NCI-H2196 (cell line): Measurements from ENCODE around the gene NEDD9.

Experiments
- DNase-seq: peaks from one replicate; lab custom pipeline; 2025; ENCODE audit not compliant: unreplicated experiment; lab: John Stamatoyannopoulos, UW

Gene NEDD9

DNA sequence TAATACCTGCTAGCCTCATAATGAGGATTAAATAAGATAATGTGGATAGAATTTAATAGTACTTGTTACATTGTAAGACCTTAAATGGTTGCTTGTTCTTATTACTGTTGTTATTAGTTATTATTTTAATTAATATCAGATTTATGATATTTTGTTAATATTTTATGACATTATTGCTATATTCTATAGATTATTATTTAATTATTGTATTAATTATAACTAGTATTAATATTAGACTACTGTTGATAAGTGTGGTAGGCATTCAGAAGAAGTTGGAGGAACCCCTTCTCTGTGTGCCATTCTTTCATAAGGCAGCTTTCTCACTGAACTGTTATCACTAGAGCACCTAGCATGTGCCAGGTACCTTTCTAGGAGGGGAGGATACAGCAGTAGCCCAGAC, 2.6 kb upstream of the NEDD9 start:
- no peak for DNase-seq

- no peak for DNase-seq
These were observed 1.5 kb upstream of the NEDD9 start for GRCh38 chr6:11233673-11234573.

DNA sequence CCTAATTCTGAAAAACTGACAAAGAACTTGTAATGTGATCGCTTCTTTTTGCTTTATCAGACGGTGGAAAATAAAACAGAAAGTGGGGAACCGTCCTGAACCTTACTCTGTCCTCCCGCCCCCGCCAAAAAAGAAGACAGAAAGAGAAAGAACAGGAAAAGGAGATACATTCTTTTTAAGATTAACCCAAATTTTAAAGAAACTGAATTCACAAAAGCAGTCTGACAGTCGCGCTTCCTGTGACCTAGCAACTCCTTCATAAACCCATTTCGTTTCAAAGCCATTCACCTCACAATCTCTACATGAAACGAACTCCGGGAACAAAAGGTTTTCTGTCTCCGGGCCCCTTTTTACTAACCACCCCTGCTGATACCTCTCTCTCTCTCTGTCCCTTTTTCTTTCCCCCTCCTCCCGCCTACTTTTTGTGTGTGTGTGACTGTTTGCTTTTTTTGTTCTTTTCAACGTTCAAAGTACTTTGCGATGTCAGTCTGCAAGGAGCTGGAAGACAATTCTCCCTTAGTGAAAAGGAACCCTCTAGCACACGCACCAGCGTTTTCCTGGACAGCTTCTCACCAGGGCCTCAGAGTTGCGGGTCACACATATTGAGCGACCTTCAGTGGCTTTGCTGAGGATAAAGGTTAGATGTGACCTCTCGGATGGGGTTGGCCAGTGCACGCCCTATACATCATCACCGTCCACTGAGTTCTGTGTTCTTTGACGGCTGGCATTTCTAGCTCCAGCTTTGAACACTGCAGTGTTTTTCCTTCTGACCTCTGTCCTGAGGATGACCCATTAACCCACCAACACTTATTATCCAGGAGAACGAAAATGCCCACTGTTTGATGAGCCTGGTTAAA, 530 bp upstream of the NEDD9 start:
- no peak for DNase-seq

DNA sequence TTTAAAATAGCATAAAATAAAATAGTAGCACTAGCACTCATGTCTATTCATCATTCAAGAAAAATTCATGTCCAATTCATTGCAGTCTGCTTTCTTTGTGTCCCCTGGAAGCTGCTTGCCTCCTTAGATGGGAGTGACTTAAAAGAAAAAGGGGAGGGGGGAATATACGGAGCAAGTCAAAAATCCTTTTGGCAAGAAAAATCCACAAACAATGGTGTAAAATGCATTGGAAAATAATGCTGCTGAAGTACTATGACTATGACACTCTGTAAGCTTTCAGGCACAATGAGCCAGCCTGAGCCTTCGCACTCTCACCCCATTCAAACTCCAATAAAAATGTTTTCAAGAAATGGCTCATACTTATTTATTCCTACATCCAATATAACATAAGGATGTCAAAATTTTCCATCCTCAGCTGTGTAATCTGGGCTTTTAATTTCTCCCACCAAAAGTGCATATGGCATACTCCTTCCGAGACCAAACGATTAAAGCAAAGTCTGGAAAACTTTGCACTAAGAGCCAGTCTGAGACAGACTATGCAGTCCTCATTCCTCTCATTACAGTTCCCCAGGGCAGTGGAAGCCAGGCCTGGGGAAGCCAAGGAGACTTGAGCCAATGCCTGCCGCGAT, 790 bp downstream of the NEDD9 start:
- no peak for DNase-seq

DNA sequence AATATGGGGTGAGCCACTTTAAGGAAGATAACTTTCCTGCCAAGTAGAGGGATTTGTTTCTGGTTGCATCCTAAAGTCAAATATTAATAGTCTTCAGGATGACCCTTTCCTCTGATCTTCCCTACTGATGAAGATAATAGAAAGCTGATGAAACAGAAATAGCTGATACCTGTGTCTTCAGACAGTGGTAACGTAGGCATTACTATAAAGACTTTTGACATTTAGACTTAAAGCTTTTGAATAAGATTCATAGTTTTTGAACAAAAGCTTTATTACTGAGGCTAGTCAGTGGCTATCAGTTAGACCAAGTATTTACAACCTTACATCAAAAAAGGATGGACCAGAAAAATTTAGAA, 1.4 kb downstream of the NEDD9 start:
- DNase-seq, result no peak

DNA sequence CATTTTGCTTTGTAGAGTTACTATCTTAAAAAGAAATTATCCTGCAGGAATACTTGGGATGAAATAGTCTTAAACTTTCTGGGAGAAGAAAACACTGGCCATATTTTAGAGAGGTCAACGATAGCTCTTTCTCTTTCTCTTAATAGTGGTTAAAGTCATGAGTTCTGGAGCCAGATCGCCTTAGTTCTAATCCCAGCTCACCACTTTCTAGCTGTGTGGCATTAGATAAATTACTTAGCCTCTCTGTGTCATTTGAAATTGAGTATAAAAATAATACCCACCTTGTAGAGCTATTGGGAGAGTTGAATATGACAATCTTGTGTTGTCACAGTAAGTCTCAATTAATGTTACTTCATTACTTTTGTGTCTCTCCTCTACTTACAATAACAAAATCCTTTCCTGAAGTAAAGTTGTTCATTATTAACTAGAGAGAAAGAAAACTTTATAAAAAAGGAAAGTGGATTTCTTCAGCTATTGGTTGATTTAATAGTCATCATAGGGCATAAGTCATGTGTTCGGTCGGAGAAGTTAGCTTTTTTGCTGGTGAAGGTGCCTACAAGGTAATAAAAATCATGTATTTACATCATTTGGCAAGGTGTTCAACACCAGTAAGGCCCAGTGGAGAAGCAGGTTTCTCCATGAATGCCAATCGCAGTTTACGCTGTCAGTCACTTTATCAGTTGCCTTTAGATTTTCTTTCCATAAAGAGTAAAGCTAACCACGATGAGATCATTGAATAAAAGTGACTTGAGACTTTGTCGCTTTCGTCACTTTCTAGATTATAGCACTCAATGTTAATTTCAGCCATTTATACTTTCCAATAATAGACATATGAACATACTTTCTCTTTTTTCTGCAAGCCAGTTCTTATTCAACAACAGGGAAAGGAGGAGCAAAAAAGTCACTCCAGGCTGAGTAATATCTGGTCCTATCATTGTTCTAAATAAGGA, 2.0 kb downstream of the NEDD9 start:
- DNase-seq, result no peak

- DNase-seq, result no peak
These were observed 2.8 kb downstream of the NEDD9 start for GRCh38 chr6:11229655-11230046.

- no peak for DNase-seq
These were observed 3.4 kb downstream of the NEDD9 start for GRCh38 chr6:11228935-11229654.

DNA sequence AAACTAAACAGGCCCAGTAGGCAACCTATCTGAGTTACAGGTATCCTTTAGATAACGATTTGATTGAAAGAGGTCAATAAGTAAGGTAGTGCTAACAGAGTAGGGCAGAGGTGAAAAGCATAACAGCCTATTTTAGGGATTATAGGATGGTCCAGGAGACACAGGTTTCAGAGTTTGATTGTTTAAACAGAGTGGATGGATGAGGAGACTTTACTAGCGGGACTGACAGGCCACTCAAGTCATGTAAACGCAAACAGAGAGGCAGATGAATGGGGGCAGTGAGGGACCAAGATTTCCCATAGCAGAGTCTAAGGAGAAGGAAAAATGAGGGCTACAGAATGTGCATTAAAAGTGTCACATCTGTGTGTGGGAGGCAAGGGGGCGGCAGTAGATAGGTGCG, 4.8 kb downstream of the NEDD9 start:
- no peak for DNase-seq

GRCh38 chr6:11226005-11226404, 6.5 kb downstream of the NEDD9 start:
- no peak for DNase-seq

DNA sequence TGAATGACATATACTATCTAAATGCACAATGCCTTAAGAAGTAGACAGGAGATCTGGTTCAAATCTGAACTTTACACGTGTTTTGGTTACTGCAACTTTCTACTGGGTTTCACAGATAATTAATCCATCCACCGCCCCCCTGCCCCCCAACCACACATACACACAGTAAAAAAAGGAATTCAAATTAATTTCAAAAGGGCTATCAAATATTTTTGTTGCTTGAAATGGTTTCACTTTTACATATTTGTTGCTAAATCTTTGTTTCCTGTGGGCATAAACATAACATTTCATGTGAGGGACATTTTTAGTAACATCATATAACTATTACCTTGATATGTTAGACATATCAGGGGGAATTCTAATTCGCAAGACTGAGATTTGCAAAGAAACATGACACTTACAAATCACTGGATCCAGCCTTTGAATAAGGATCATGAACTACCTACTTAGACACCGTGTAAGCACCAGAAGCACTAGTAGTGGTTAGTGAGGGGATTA, 7.5 kb downstream of the NEDD9 start:
- no peak for DNase-seq

DNA sequence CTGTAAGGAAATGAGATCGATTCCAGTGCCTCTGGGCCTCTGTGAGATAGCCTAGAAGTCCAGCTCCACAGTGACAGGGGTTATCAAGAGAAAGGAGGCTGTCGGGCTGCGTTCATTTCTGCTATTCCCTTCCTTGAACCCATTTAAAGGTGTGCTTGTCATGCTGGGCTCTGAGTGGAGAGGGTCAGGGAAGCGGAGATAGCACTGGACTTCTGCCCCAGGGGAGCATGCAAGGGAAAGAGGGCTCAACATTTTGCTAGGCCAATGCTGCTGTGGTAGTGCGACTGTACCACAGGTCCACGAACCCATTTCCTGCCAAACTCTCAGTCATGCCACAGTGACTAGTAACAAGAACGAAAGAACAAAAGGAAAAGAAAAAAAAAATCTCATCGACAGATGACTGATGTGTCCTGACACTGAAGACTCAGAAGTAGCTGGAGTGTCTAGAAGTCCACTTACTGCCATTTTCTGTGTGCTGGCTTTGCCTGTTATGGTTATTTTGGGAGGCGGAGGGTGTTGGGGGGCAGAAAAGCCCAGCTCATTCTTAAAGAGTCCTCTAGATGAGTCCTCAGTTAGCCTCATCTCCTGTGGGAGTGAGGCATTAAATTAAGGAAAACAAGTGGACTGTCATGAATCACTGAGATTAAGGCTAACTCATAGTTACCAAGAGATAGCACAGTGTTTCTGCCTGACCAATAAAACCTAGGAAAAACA, 8.1 kb downstream of the NEDD9 start:
- DNase-seq, result no peak

- no peak for DNase-seq
These were observed 9.1 kb downstream of the NEDD9 start for GRCh38 chr6:11223286-11223864.

- DNase-seq, result no peak
These were observed 9.8 kb downstream of the NEDD9 start for GRCh38 chr6:11222385-11223277.

DNA sequence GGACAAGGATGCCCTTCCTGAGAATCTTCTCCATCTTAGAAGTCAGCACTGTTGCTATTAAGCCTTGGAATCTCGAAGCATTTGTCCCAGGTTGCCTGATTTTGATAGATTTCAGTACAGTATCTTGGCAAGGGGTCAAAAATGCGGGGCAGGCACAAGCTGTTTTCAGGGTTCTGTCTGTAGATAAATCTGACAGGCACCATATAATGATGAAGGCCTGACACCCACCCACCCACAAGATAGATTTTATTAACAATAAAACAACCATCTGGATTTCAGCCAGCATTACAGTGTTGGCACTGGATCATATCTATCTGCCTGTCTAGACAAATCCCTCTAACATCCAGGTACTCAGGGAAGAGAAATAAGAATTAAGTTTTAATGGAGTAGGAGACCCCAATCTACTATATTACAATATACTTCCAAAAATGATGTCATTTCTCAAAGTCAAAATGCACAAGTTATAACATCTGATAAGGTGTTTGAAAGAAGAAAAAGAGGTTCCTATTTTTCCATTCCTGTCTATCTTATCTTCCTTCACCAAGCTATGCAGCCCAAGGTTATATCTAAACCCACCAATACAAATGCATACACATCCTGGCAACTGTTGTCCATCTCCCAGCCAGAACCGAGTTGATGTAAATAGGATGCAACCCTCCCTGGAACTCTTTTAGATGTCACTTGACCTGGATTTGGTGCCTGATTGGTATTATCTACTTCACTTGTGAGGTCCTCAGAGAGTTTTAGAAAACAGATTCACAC, 10.7 kb downstream of the NEDD9 start:
- no peak for DNase-seq

GRCh38 chr6:11219400-11219834, 13.1 kb downstream of the NEDD9 start:
- DNase-seq, result no peak
